ENCODE measurements around the gene LRBA. TPM values are rescaled to one million over a fixed set of nuclear protein-coding genes. Genes with fewer than 3 reads are reported as not detected.
A peak's percentile ranks its signal among the peaks of the same experiment; 100 is the strongest.
"Not testable (repeated sequence)": the region's sequence is repeated elsewhere in the genome, so short reads cannot be mapped to it uniquely, and the experiment has no call there.

LRBA gene
- total and polyA plus RNA-seq, 5 donors from 2014 or later, result 23.0 to 95.3 (median 25.4) TPM

GRCh38 chr4:151034829-151035228, 19.7 kb upstream of the LRBA start:
- H3K36me3 ChIP-seq (ENCODE audit: control insufficient read depth, insufficient read depth, low read length), result no peaks in the 10 kb centered on the region
- H3K36me3 Mint-ChIP-seq, result no peaks in the 10 kb centered on the region
- DNase-seq, result no peak
- no peak overlapping the region for H3K27ac ChIP-seq (ENCODE audit: insufficient read depth, low read length, poor library complexity, severe bottlenecking)
- H3K9me3 ChIP-seq (ENCODE audit: control insufficient read depth in 2 of 2, low read length in 2 of 2), result no peaks in the 10 kb centered on the region
- no peak overlapping the region for H3K27ac Mint-ChIP-seq
- no peaks in the 10 kb centered on the region for H3K27me3 Mint-ChIP-seq
- no peak overlapping the region for H3K4me3 Mint-ChIP-seq
- no peak overlapping the region for H3K4me3 ChIP-seq (ENCODE audit: low read depth, low read length)
- H3K4me1 ChIP-seq (ENCODE audit: control insufficient read depth, insufficient read depth, low read length, poor library complexity, severe bottlenecking), result peaks cover 6% of the 10 kb centered on the region
- peaks cover 4 to 19% (median 11%) of the 10 kb centered on the region in 4 donors for H3K4me1 Mint-ChIP-seq
- no peaks in the 10 kb centered on the region for H3K27me3 ChIP-seq (ENCODE audit: control insufficient read depth, insufficient read depth, low read length)
- H3K9me3 Mint-ChIP-seq, result peaks cover 0 to 4% (median 2%) of the 10 kb centered on the region in 7 donors
- no peak for ATAC-seq (ENCODE audit: low read depth in 2 of 2)

- DNase-seq, result peak in 1 of 3 donors; percentile 29
- H3K36me3 Mint-ChIP-seq, result no peaks in the 10 kb centered on the region
- Histone ChIP-seq H3K9me3 (ENCODE audit: control insufficient read depth in 2 of 2, low read length in 2 of 2) (no peaks in the 10 kb centered on the region), H3K27ac (ENCODE audit: insufficient read depth, low read length, poor library complexity, severe bottlenecking) (no peak overlapping the region), H3K4me3 (ENCODE audit: low read depth, low read length) (peak overlapping the region; percentile 74), H3K4me1 (ENCODE audit: control insufficient read depth, insufficient read depth, low read length, poor library complexity, severe bottlenecking) (peaks cover 6% of the 10 kb centered on the region), H3K27me3 (ENCODE audit: control insufficient read depth, insufficient read depth, low read length) (no peaks in the 10 kb centered on the region), H3K36me3 (ENCODE audit: control insufficient read depth, insufficient read depth, low read length) (no peaks in the 10 kb centered on the region)
- no peaks in the 10 kb centered on the region for H3K27me3 Mint-ChIP-seq
- ATAC-seq (ENCODE audit: low read depth in 2 of 2), result no peak
- peak overlapping the region; percentile 53 to 79 (median 74) for H3K4me3 Mint-ChIP-seq
- H3K9me3 Mint-ChIP-seq, result peaks cover 0 to 4% (median 0%) of the 10 kb centered on the region in 7 donors
- peak overlapping the region in 2 of 3 donors; percentile 20 to 73 for H3K27ac Mint-ChIP-seq
- H3K4me1 Mint-ChIP-seq, result peaks cover 6 to 20% (median 12%) of the 10 kb centered on the region in 4 donors
Measured at GRCh38 chr4:151031831-151032605, 16.9 kb upstream of the LRBA start.

- Mint-ChIP-seq H3K4me3 (no peak overlapping the region), H3K27me3 (no peaks in the 10 kb centered on the region), H3K36me3 (no peaks in the 10 kb centered on the region), H3K27ac (peak overlapping the region in 1 of 3 donors; percentile 77), H3K4me1 (peaks cover 6 to 17% (median 12%) of the 10 kb centered on the region in 4 donors), H3K9me3 (peaks cover 0 to 1% (median 0%) of the 10 kb centered on the region in 7 donors)
- peaks cover 6% of the 10 kb centered on the region for H3K4me1 ChIP-seq (ENCODE audit: control insufficient read depth, insufficient read depth, low read length, poor library complexity, severe bottlenecking)
- H3K27me3 ChIP-seq (ENCODE audit: control insufficient read depth, insufficient read depth, low read length), result no peaks in the 10 kb centered on the region
- no peak overlapping the region for H3K27ac ChIP-seq (ENCODE audit: insufficient read depth, low read length, poor library complexity, severe bottlenecking)
- H3K4me3 ChIP-seq (ENCODE audit: low read depth, low read length), result no peak overlapping the region
- no peak for ATAC-seq (ENCODE audit: low read depth in 2 of 2)
- no peak for DNase-seq
- no peaks in the 10 kb centered on the region for H3K9me3 ChIP-seq (ENCODE audit: control insufficient read depth in 2 of 2, low read length in 2 of 2)
- H3K36me3 ChIP-seq (ENCODE audit: control insufficient read depth, insufficient read depth, low read length), result no peaks in the 10 kb centered on the region
Measured at GRCh38 chr4:151029537-151029936, 14.5 kb upstream of the LRBA start.

- ATAC-seq (ENCODE audit: low read depth in 2 of 2), result not testable (repeated sequence)
Measured at GRCh38 chr4:151029006-151029405, 13.9 kb upstream of the LRBA start.

GRCh38 chr4:151025759-151026158, 10.7 kb upstream of the LRBA start:
- ATAC-seq (ENCODE audit: low read depth in 2 of 2) (no peak), DNase-seq (no peak)
- Histone ChIP-seq H3K36me3 (ENCODE audit: control insufficient read depth, insufficient read depth, low read length) (no peaks in the 10 kb centered on the region), H3K27ac (ENCODE audit: insufficient read depth, low read length, poor library complexity, severe bottlenecking) (no peak overlapping the region), H3K9me3 (ENCODE audit: control insufficient read depth in 2 of 2, low read length in 2 of 2) (no peaks in the 10 kb centered on the region), H3K4me3 (ENCODE audit: low read depth, low read length) (no peak overlapping the region), H3K4me1 (ENCODE audit: control insufficient read depth, insufficient read depth, low read length, poor library complexity, severe bottlenecking) (no peaks in the 10 kb centered on the region), H3K27me3 (ENCODE audit: control insufficient read depth, insufficient read depth, low read length) (no peaks in the 10 kb centered on the region)
- no peaks in the 10 kb centered on the region for H3K36me3 Mint-ChIP-seq
- H3K4me3 Mint-ChIP-seq, result no peak overlapping the region
- peaks cover 0 to 7% (median 6%) of the 10 kb centered on the region in 4 donors for H3K4me1 Mint-ChIP-seq
- H3K27me3 Mint-ChIP-seq, result peaks cover 6% of the 10 kb centered on the region
- no peak overlapping the region for H3K27ac Mint-ChIP-seq
- peaks cover 0 to 1% (median 0%) of the 10 kb centered on the region in 7 donors for H3K9me3 Mint-ChIP-seq

More at GRCh38 chr4:151029006-151029405, 13.9 kb upstream of the LRBA start:
- H3K36me3 Mint-ChIP-seq; H3K4me1 ChIP-seq (ENCODE audit: control insufficient read depth, insufficient read depth, low read length, poor library complexity, severe bottlenecking); H3K27me3 ChIP-seq (ENCODE audit: control insufficient read depth, insufficient read depth, low read length); H3K4me3 ChIP-seq (ENCODE audit: low read depth, low read length); H3K27ac ChIP-seq (ENCODE audit: insufficient read depth, low read length, poor library complexity, severe bottlenecking); H3K27me3 Mint-ChIP-seq; H3K9me3 Mint-ChIP-seq; H3K36me3 ChIP-seq (ENCODE audit: control insufficient read depth, insufficient read depth, low read length); H3K4me3 Mint-ChIP-seq; DNase-seq; H3K9me3 ChIP-seq (ENCODE audit: control insufficient read depth in 2 of 2, low read length in 2 of 2); H3K27ac Mint-ChIP-seq: not testable (repeated sequence)
- peaks cover 6 to 17% (median 12%) of the 10 kb centered on the region in 4 donors for H3K4me1 Mint-ChIP-seq

GRCh38 chr4:151022586-151022985, 7.5 kb upstream of the LRBA start:
- H3K27ac ChIP-seq (ENCODE audit: insufficient read depth, low read length, poor library complexity, severe bottlenecking), result no peak overlapping the region
- no peak overlapping the region for H3K4me3 Mint-ChIP-seq
- H3K36me3 Mint-ChIP-seq, result no peaks in the 10 kb centered on the region

GRCh38 chr4:151021637-151022334, 6.7 kb upstream of the LRBA start:
- DNase-seq (no peak), ATAC-seq (ENCODE audit: low read depth in 2 of 2) (no peak)
- no peak overlapping the region for H3K4me3 ChIP-seq (ENCODE audit: low read depth, low read length)
- H3K27ac ChIP-seq (ENCODE audit: insufficient read depth, low read length, poor library complexity, severe bottlenecking), result no peak overlapping the region
- H3K36me3 Mint-ChIP-seq, result no peaks in the 10 kb centered on the region
- no peaks in the 10 kb centered on the region for H3K36me3 ChIP-seq (ENCODE audit: control insufficient read depth, insufficient read depth, low read length)
- H3K4me3 Mint-ChIP-seq, result no peak overlapping the region
- no peaks in the 10 kb centered on the region for H3K9me3 ChIP-seq (ENCODE audit: control insufficient read depth in 2 of 2, low read length in 2 of 2)
- H3K4me1 ChIP-seq (ENCODE audit: control insufficient read depth, insufficient read depth, low read length, poor library complexity, severe bottlenecking), result no peaks in the 10 kb centered on the region
- peaks cover 6% of the 10 kb centered on the region for H3K27me3 Mint-ChIP-seq
- H3K9me3 Mint-ChIP-seq, result peaks cover 0 to 1% (median 0%) of the 10 kb centered on the region in 7 donors
- H3K27ac Mint-ChIP-seq, result peak overlapping the region in 1 of 3 donors; percentile 12
- peaks cover 2% of the 10 kb centered on the region for H3K27me3 ChIP-seq (ENCODE audit: control insufficient read depth, insufficient read depth, low read length)
- no peaks in the 10 kb centered on the region for H3K4me1 Mint-ChIP-seq

More at GRCh38 chr4:151022586-151022985, 7.5 kb upstream of the LRBA start:
- no peak for ATAC-seq (ENCODE audit: low read depth in 2 of 2)
- H3K4me1 Mint-ChIP-seq, result no peaks in the 10 kb centered on the region
- Histone ChIP-seq H3K9me3 (ENCODE audit: control insufficient read depth in 2 of 2, low read length in 2 of 2) (no peaks in the 10 kb centered on the region), H3K4me1 (ENCODE audit: control insufficient read depth, insufficient read depth, low read length, poor library complexity, severe bottlenecking) (no peaks in the 10 kb centered on the region), H3K27me3 (ENCODE audit: control insufficient read depth, insufficient read depth, low read length) (peaks cover 2% of the 10 kb centered on the region), H3K4me3 (ENCODE audit: low read depth, low read length) (no peak overlapping the region), H3K36me3 (ENCODE audit: control insufficient read depth, insufficient read depth, low read length) (no peaks in the 10 kb centered on the region)
- H3K9me3 Mint-ChIP-seq, result peaks cover 0 to 1% (median 0%) of the 10 kb centered on the region in 7 donors
- H3K27ac Mint-ChIP-seq, result no peak overlapping the region
- no peak for DNase-seq
- H3K27me3 Mint-ChIP-seq, result peaks cover 6% of the 10 kb centered on the region

Measured in CD4-positive, CD25-positive, alpha-beta regulatory T cell (primary cell).